Activated T-cell treated with anti-CD3 and anti-CD28 coated beads for 24 hours (primary cell): ENCODE measurements around the gene MEAK7.

Experiments
- DNase-seq: peaks from one replicate; pipeline ENCODE4 v3.0.0-alpha.2; 2020; ENCODE audit warnings: low read depth

MEAK7 gene

DNA sequence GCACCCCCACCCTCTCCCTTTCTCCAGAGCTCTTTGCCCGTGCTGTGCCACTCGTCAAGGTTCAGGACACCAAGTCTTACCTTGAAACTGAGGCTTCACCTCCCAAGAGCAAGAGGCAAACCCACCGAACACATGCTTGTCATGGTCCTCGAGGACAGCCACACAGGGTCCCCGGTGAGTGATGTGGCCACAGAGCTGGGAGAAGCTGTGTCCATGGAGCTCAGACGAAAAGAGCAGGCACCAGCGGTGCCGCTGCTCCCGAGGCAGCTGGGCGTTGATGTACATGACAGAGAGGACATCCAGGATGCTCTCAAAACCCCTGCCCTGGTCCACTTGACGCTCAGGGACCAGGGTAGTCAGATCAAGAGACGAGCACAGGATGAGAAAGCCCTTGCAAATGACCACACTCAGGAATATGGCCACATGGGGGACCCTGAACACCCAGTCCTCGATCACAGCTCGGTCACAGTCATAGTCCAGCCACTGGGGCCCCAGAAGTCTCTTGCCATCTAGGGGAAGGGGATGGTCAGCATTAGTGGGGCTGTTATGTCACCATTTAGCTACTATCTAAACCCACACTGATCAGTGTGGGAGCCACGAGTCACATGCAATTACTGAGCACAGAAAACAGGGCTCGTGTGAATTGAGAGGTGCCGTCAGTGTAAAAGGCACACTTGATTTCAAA lies 17.8 kb downstream of the MEAK7 start:
- DNase-seq, result no peak

DNA sequence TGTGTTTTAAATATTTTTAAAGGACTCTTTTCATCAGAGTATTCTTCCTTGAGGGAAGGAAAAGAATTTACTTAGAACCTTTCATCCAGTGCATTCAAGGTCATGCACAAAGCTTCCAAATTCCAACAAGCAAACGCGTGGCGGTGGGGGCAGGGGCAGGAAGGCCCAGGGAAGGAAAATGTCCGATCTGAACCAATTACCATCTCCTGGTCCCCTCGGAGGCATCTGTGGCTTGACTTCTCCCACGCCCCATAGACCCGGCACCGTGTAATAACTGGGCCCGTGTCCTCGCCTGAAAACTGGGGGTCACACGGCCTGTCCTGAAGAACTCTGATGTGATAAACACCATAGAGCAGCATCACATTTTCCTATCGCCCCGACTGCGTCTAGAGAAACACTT lies 18.3 kb downstream of the MEAK7 start:
- DNase-seq, result no peak

DNA sequence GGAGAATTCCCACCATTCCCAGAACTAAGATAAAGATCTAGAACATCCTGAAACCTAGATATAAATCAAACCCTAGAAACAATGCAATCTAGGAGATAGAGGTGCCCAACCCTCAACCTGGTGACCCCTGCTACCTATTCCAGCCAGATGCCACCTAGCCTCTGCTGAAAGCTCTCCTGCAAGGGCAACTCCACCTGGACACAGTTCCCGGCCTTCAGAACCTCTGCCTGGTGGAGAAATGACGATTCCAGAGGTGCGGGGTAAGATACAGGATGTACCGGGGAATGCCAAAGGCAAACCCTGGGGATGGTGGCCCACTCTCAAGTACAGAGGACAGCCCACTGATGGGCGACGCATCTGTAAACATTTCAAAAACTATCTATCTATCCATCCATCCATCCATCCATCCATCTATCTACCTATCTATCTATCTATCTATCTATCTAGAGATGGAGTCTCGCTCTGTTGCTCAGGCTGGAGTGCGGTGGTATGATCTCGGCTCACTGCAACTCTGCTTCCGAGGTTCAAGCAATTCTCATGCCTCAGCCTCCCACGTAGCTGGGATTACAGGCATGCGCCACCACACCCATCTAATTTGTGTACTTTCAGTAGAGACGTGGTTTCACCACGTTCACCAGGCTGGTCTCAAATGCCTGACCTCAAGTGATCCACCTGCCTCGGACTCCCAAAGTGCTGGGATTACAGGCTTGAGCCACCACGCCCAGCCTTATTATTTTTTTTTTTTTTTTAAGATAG lies 19.0 kb downstream of the MEAK7 start:
- DNase-seq, result no peak

DNA sequence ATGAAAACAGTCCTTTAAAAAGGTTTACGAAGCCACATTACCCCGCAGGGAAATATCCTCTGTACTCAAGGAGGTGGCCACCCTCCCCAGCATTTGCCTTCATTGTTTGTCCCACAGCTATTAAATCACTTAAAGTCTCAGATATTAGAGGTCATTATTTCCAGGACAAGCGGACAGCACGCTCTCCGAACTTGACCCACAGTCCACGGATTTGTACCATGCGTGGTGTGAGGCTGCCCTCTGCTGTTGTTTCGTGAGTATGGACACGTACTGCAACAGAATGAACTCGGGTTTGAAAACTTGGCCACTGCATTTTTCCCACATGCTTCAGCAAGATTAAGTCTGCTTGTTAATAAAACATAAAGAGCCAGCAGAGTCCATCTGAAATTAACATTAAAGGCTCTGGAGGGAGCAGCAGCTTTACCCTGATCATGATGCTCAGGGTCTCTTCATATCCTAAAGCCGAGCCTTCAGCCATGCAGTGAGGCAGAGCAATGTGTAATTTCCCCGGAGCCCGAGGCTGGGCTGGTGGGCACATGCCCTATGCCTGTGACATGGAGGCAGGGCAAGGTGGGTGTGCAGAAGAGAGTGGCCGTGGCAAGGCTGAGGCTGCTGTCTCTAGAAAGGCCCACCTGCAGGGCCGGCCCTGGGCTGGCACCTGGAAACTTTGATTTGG lies 19.7 kb downstream of the MEAK7 start:
- DNase-seq, result no peak

DNA sequence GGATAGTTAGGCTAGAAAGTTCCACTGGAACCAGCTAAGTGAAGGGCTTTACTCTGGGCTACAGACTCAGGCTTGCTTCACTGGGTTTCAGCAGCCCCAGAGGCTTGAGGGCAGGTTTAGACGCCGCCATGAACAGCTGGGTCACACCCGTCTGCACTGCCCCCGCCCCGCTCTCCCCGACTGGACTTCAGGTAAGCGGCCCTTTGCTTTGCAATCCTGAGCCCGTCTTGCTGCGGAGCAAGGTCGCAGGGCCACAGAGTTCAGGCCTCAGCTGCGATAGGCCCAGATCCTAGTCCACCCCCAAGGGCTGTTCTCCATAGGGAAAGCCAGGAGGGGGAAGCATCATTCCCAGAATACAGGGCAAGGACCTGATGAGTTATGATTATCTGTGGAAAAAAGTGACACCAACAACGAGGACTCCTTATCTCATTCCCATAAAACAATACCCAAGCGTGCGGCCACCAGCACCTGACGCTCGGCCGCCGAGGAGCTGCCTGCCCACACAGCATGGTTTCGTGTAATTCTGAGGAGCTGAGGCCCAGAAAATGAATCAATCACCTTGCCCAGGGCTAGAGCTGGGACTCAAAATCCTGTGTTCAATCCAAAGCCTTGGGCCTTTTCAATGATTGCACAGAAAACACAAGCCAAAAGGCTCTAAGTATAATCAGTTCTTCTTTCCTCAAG lies 20.4 kb downstream of the MEAK7 start:
- DNase-seq, result no peak

DNA sequence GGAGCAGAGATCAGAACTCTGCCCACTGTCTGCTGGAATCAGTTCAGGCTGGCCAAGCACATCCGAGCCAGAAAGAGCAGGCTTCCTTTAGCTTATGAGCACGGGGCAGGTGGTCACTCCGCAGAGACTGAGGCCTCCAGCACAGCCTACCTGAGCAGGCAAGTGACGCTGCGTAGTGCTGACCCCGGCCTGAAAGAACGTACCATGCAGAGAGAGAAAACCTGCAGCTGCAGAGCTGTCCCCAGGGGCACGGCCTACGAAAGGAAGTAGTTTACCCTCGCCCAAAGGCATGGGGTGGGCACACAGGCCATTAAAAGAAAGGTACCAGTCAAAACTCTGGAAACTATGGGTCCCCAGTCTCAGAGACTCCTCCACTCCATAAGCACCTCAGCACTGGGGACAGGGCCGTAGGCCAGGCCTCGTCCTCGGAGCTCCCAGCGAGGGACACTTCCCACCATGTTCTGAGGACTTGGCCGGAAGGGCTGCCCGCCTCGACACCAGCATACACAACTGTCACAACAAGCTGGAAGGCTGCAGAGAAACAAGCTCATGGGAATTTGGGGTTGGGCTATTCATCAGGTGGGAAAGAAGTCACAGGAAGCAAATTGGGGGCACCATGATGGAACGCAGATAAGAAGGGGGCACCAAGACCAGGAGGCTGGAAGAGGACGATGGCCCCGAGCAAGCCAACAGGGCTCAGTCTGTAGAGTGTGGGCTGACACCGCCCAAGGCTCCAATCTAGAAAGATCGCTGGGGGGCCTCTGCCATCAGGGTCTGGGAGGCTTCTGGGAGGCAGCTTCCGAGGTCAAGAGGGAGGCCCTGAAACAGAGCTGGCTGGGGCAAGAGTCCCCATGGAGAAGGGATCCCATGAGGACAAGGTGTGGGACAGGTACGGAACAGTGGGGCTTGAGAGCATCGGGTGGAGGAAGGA lies 21.2 kb downstream of the MEAK7 start:
- DNase-seq, result no peak

DNA sequence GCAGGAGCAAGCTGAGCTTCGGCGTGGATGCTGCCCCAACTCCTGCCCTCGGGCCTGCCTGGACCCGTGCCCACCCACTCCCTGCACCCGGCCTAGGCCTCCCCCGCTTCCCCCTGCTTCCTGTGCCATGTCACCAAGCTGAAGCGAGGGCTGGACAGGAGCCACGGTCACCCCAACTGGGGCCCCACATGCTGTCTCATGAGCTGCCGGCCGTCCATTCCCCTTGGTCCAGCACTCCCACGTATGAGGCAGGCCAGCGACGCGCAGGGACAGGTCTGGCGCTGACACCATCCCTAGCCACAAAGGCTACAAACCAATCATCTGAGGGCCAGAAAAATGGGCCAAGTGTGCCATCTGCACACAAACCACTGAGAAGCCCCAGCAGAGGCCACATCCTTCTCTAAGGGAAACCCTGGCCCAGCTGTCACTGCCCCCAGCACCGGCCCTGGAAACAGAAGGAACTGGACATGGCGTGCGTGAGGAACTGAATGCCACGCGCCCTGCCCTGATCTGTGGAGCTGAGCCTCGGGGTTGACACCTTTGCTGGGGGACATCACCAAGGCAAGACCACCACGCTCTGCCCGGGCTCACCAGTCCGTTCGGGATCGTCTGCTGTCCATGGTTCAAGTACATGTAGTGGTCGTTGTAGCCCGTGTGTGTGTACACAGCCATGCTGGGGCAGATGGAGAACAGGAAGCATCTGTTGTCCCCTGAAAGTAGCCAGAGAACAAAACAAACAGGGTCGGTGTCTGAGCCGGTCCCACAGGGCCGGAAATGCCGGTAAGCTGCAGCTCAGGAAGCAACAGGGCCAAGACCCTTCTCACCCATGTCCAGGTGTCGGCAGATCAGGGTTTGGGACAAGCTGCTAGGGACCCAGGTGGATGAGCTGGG lies 22.2 kb downstream of the MEAK7 start:
- no peak for DNase-seq

DNA sequence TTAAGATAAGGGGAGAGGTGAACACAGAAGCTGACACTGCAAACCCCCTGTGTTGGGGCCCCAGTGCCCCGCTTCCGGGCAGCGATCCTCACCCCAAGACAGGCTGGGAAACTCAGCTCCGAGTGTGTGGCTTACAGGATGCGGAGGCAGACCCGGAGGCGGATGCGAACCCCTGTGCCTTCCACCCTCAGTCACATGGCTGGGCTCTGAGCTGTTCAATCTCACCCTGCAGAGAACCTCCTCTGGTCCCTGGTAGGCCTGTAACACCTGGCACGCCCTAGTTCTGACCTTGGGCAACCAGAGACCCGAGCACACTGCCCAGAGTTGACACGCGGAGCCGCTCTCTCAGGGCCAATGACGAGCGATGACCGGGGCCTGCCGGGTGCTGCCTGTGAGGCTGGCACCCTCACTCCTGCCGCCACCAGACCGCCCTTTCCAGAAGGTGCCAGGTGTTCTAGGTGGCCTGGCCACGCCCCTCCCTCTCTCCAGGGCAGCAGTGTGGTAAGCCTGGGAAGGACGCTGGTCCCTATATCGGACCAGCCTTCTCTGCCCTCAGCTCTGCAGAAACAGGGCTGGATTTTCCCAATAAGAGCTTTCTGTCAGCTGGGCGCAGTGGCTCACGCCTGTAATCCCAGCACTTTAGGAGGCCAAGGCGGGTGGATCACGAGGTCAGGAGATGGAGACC lies 23.3 kb downstream of the MEAK7 start:
- DNase-seq, result no peak

DNA sequence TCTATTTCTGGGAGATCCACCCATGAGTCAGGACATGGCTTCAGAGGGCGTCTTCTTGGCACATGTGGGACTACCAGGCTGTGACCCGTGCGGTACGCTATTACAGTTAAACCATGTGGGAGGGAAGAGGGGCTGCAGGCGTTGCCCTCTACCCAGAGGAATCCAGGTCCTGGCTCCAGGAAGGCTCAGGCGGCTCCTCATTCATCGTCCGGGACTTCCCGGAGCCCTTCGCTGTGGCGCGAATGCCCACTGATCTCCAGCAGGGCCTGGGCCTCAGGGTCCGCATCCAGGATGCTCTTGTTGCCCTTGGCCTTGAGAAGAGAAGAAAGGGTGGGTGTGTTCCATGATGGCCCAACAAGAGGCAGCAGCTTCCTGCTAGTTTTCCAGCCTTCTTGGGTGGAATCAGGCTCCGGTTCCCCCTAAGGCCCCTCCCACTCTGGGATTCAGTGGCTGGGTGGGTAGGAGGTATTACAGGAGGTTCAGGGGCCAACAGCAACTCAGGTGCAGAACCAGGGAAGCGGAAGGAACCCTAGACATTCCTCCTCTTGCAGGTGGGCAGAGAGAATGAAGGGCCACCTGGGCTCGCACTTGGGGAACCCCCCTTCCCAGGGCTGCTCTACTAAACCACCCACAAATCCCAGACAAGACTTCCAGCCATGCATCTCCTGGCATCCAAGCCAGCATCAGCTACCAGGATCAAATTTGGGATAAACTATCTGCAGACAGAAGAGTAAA lies 24.6 kb downstream of the MEAK7 start:
- no peak for DNase-seq

DNA sequence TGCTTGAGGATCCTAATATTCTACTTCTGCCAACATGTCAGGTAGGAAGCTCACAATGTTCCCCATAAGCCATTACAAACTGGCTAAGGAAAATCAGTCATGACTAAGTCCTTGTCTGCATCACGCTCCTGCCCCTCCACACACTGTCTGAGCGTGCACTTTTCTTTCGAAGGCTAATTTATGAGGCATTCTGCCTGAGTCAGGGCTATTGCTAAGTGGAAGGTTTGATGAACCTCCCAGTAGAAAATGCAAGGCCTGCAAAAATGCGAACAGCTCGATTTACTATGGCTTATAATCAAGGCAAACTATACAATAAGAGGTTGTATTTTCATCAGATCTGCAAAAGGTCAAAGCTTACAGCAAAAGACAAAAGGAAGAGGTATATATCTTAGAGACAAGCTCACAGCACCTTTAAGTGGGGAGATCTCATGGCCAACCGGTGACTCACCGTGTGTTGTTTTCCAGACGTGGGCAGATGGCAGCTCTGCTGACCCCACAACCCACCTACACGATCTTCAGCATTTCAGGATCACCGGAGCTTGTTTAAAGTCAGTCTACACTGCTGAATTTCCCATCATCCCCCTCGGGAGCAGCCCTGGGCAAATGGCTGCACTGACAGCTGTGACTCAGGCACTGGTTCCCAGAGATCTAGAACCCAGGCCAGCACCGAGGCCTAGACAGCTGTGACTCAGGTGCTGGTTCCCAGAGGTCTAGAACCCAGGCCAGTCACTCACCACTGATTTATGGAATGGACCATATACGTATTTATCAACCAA lies 26.1 kb downstream of the MEAK7 start:
- DNase-seq, result no peak

DNA sequence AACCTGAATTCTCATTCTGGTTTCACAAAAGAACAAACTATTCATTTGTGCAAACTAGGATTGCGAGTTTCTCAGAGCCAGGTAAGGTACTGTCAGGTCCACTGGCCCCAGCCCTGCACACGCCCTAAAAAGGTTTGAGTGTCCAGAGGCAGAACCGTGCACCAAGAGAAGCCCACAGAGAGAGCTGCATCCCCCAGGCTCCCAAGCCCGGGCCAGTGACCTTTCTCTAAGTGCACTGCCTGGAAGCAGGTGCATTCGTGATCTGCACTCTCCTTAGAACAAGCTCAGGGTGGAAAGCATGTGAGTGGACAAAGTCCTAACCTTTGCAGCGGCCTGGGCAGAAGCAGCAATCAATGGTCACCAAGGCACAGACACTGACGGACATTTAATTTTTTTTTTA lies 26.8 kb downstream of the MEAK7 start:
- no peak for DNase-seq

DNA sequence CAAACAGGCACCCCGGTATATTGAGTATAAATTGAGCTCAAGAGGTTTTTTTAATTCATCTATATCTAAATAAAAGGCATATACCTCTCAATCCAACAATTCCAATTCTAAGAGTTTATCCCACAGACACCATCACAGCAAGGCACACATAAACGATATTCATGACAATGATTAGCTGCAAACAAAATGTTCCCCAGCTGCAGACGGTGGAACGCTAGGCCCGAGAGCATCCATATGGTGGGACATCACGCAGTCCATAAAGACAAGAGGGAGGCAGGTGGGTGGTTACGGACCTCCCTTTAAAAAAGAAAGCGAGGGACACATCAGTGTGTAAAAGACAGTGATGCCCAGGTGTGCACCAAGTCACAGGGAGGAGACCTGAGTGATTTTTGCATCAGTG lies 28.1 kb downstream of the MEAK7 start:
- DNase-seq, result no peak

DNA sequence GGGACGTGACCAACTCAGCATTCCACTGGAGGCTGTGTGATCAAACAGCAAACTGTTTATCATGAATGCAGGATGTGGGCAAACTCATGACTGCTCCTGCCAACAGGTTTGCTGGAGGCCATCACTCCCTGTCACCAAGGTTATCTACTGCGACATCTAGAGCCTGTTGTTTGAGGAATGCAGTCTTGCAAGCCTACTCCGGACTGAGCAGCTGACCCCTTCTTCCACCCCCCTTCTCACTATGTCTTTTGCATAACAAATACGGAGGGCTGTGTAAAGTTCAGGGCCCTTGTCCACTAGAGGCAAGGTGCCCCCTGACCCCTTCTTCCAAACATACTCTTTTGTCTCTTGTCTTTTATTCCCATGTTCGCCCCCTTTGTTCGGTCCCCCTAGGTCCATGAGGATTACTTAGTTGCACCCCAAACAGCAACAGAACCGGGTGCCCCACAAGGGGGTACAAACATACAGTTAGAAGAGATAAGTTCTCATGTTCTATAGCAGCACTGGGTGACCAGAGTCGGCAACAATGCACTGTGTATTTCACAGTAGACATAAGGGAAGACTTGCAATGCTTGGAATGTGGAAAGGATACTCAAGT lies 28.7 kb downstream of the MEAK7 start:
- DNase-seq, result no peak

DNA sequence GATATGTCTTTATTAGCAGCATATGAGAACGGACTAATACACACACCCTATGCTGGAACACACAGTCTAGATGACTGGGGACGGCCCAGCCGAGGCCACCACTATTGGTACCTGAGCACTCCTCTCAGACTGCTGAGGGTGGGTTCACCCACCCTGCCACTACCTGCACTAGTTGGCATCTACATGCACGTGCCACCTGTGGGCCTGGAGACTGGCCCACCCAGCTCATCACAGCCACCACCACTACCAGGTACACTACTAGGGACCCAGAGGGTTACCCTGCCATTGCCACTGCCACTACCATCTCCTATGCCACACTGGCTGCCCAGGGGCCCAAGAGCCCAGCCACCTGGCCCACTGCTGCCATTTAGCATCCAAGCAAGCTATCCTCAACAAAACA lies 32.5 kb downstream of the MEAK7 start:
- DNase-seq, result no peak

DNA sequence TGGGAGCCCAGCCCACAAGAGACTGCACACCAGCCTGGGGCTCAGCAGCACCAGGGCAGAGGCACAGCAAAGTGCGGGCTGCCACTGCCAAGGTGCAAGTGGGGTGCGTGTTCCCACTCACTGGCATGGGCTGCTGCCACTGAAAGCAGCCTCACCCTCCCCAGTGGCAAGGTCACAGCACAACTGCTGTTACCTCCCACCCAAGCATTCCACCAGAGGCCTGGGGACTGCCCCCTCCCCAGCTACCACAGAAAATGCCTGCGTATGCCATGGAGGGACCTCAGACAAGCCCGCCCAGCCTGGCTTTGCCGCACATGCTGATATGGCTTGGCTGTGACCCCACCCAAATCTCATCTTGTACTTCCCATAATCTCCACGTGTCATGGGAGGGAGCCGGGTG lies 33.1 kb downstream of the MEAK7 start:
- DNase-seq, result no peak

DNA sequence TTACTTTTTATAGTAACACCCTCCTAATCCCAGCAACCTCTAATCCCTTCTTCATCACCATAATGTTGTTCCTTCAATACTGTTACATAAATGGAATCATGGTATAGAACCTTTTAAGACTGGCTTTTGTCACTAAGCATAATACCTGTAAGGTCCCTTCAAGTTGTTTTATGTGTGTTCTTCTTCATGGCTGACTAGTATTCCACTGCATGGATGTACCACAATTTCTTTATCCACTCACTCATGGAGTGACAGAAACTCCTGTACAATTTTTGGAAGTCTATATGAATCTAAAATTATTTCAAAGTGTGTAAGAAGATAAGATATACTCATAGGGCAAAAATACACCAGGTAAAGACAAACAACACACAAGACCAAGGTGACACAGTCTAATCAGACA lies 36.8 kb downstream of the MEAK7 start:
- no peak for DNase-seq

DNA sequence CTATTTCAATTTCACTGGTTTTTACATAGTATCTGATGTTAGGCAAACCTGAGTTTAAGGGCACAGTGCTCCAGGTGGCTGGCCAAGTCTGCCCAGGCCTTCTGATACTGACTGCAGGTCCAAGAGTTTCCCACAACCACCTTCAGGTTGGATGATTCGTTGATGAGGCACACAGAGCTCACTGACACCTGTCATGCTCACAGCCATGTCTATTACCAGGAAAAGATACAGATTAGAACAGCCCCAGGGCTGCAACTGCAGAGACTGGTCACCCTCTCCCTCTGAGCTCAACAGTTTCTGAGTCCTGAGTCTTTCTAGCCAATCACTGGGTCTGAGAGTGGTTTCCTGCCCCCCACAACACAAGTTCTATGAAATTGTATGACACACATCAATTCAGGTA lies 37.2 kb downstream of the MEAK7 start:
- DNase-seq, result no peak

DNA sequence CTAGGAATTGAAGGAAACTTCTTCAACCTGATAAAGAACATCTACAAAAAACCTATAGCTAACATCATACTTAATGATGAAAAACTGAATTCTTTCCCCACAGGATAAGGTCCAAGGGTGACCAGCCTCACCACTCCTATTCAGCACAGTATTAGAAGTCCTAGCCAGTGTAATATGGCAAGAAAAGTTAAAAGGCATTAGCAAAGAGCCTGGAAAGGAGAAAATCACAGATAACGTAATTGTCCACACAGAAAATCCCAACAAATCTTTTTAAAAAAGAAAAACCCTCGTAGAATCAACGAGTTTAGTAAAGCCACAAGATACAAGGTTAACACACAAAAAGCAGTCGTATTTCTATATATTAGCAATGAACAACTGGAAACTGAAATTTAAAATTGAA lies 37.8 kb downstream of the MEAK7 start:
- no peak for DNase-seq
